HL-60/S4 treated with phorbol 12-myristate 13-acetate at 8.2 ng/mL for 4 days and 3 days (cell line): ENCODE measurements around the gene HUS1.

Experiments used
- in situ Hi-C: fragments of 300-500 bp; cut with MboI; formaldehyde crosslinking; loops from 2 replicates; pipeline ENCODE4 v1.15.0; 2022; ENCODE audit warnings: low sequenced_read_pairs

HUS1 gene

GRCh38 chr7:47982610-47983009, 3.2 kb upstream of the HUS1 start:
- in situ Hi-C loops = loop anchor here (25.0 kb wide), 1 partner anchor 105 kb away; the partner anchor contains the start of gene UPP1

DNA sequence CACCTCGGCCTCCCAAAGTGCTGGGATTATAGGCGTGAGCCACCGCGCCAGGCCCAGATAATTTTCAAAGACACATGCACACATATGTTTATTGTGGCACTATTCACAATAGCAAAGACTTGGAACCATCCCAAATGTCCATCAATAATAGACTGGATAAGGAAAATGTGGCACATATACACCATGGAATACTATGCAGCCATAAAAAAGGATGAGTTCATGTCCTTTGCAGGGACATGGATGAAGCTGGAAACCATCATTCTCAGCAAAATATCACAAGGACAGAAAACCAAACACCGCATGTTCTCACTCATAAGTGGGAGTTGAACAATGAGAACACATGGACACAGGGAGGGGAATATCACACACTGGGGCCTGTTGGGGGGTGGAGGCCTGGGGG, 1.2 kb upstream of the HUS1 start:
- in situ Hi-C loops = loop anchor here (25.0 kb wide), 1 partner anchor 107 kb away; the partner anchor contains the start of gene UPP1

GRCh38 chr7:47979832-47980181, 392 bp upstream of the HUS1 start:
- in situ Hi-C loops = loop anchor here (25.0 kb wide), 1 partner anchor 107 kb away; the partner anchor contains the start of gene UPP1

- in situ Hi-C loops = loop anchor here (25.0 kb wide), 1 partner anchor 109 kb away; the partner anchor contains the start of gene UPP1
Measured at GRCh38 chr7:47978790-47979144, 648 bp downstream of the HUS1 start.

- in situ Hi-C loops = no loop called here
Measured at GRCh38 chr7:47973739-47974138, 5.7 kb downstream of the HUS1 start.

DNA sequence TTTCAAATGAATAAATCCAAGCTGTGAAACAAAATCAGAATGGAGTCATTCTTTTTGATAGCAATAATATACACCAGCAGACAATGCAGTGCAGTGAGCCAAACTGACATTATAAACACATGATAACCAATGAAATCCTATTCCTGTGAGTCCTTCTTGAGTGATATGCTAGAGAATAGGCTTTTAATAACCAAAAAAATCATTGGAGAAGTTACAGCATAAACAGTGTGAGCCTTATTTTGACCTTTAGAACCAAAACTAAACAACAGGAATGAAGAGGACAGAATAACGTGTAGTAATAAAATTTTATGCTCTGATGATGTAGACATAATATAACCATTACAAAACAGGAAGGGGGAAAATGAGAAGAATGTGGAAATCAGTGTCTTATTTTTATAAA, 8.7 kb downstream of the HUS1 start:
- in situ Hi-C loops = no loop called here

- in situ Hi-C loops = no loop called here
Measured at GRCh38 chr7:47968847-47969774, 10.3 kb downstream of the HUS1 start.

GRCh38 chr7:47967708-47968107, 11.7 kb downstream of the HUS1 start:
- in situ Hi-C loops = no loop called here

GRCh38 chr7:47967123-47967522, 12.3 kb downstream of the HUS1 start:
- in situ Hi-C loops = no loop called here

- in situ Hi-C loops = no loop called here
Measured at GRCh38 chr7:47965456-47965855, 14.0 kb downstream of the HUS1 start.

DNA sequence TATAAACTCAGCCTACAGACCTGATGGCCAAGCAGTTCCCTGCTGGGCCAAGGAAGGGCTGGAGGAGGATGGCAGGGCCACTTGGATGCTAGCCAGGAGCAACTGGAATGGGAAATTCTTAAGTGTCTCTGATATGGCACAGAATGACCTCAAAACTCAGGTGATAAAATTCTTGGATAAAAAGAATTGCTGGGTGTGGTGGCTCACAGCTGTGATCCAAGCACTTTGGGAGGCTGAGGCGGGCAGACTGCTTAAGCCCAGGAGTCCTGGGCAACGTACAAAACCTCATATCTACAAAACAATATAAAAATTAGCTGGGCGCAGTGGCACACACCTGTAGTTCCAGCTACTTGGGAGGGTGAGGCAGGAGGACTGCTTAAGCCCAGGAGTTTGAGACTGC, 17.2 kb downstream of the HUS1 start:
- in situ Hi-C loops = no loop called here

DNA sequence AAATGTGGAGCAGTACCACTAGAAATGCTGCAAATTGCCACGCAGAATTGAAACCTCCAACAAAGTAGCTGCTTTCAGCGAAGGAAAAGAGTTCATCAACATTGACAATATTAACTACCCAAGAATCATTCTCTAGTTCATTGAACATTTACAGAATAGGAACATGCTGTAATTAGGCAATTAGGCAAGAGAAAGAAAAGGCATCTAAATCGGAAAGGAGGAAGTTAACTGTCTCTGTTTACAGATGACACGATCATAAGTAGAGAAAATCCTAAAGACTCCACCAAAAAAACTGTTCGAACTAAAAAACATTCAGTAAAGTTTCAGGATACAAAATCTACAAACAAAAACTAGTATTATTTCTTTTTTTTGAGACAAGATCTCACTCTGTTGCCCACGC, 22.3 kb downstream of the HUS1 start:
- in situ Hi-C loops = no loop called here

DNA sequence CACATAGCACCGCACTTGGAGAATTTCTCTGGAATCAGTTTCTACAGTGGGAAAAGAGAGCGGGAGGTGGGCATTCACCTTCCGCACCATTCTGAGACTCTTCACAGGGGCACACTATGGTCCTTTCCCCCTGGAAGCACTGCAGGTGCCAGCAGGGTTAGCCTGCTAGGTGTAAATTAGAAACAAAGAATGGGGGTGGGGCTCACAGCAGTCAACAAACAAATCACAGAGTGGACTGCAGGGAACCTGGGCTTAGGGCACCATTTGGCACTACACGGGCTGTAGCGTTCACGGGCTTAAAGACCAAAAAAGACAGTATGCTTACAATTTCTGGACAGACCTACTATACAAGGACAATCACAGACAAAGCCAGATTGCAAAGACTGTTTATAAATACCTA, 23.2 kb downstream of the HUS1 start:
- in situ Hi-C loops = no loop called here

- in situ Hi-C loops = no loop called here
Measured at GRCh38 chr7:47954231-47954911, 25.0 kb downstream of the HUS1 start.

- in situ Hi-C loops = no loop called here
Measured at GRCh38 chr7:47953822-47954221, 25.6 kb downstream of the HUS1 start.

- in situ Hi-C loops = no loop called here
Measured at GRCh38 chr7:47952224-47952623, 27.2 kb downstream of the HUS1 start.

GRCh38 chr7:47951374-47951773, 28.0 kb downstream of the HUS1 start:
- in situ Hi-C loops = no loop called here

DNA sequence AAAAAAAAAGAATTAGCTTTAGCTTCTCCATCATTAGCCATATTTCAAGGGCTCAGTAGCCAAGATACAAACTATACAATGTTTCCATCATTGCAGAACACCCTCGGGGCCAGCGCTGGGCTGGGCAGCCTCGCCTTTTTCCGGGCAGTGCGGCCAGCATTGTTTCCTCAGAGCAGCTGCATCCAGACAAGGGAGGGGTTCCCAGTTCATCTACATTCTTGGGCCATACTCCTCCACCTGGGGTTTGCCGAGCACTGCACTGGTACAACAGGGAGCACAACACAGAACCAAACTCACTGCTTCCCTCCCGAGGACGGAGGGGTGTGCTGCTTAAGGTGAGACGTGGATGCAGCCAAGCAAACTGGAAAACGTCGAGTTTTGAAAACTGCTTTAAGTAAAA, 28.7 kb downstream of the HUS1 start:
- in situ Hi-C loops = no loop called here

- in situ Hi-C loops = no loop called here
Measured at GRCh38 chr7:47949703-47950102, 29.7 kb downstream of the HUS1 start.

DNA sequence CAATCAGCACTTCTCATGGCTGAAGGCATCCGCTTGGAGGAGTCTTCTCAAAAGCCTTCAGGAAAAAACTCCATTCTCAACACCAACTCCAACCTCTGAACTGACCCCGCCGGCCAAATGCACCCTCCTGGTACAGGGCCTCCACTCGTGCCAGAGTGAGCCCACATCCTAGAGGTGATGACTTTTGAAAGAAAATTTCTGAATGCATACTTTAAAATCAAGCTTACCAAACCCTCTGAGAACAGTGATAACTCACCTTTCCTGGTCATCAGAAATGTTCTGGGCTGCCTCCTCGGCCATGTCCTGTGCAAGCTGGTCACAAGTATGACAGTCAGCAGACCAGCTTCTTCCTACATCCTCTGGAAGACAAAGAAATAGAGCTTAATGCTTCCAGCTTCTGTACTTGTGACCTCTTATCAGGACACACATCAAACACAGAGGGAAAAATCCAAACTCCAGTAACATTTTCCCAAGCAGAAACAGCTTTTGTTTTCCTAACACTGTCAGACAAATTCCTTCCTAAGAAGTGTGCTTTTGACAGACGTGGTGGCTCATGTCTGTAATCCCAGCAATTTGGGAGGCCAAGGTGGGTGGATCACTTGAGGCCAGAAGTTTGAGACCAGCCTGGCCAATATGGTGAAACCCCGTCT, 31.1 kb downstream of the HUS1 start, which contains the start of gene PKD1L1:
TSS of gene PKD1L1 (minus strand) at position 326 of the 650 bp plus-strand sequence. CDS start at position 300, 26 bp downstream.
- in situ Hi-C loops = no loop called here

GRCh38 chr7:47947355-47947749, 32.1 kb downstream of the HUS1 start:
- in situ Hi-C loops = no loop called here
